ENCODE measurements around the gene EIF5.
"Not testable (repeated sequence)": the region's sequence is repeated elsewhere in the genome, so short reads cannot be mapped to it uniquely, and the experiment has no call there.

EIF5 gene

GRCh38 chr14:103348154-103348553 lies 14.1 kb downstream of the EIF5 start:
- TF ChIP-seq ZFX (IDR thresholded peaks at IDR 0.05; ENCODE audit: borderline replicate concordance) (no peak), CTCF (IDR thresholded peaks at IDR 0.05) (no peak)
- no peak overlapping the region for H3K27ac ChIP-seq

GRCh38 chr14:103349982-103350381 lies 15.9 kb downstream of the EIF5 start:
- no peak overlapping the region for H3K27ac ChIP-seq
- TF ChIP-seq ZFX (IDR thresholded peaks at IDR 0.05; ENCODE audit: borderline replicate concordance) (no peak), CTCF (IDR thresholded peaks at IDR 0.05) (no peak)

GRCh38 chr14:103353362-103353761 lies 19.3 kb downstream of the EIF5 start:
- no peak for TF ChIP-seq CTCF (IDR thresholded peaks at IDR 0.05)
- no peak for TF ChIP-seq ZFX (IDR thresholded peaks at IDR 0.05; ENCODE audit: borderline replicate concordance)
- H3K27ac ChIP-seq: no peak overlapping the region

- TF ChIP-seq ZFX (IDR thresholded peaks at IDR 0.05; ENCODE audit: borderline replicate concordance): no peak
- H3K27ac ChIP-seq: no peak overlapping the region
Measured at GRCh38 chr14:103354141-103354540, 20.1 kb downstream of the EIF5 start.

- H3K27ac ChIP-seq: no peak overlapping the region
- TF ChIP-seq CTCF (IDR thresholded peaks at IDR 0.05) (no peak), ZFX (IDR thresholded peaks at IDR 0.05; ENCODE audit: borderline replicate concordance) (no peak)
Measured at GRCh38 chr14:103356024-103356682, 22.1 kb downstream of the EIF5 start.

GRCh38 chr14:103357552-103357951 lies 23.5 kb downstream of the EIF5 start:
- H3K27ac ChIP-seq: not testable (repeated sequence)

GRCh38 chr14:103360548-103360947 lies 26.5 kb downstream of the EIF5 start:
- H3K27ac ChIP-seq: no peak overlapping the region
- TF ChIP-seq ZFX (IDR thresholded peaks at IDR 0.05; ENCODE audit: borderline replicate concordance) (no peak), CTCF (IDR thresholded peaks at IDR 0.05) (no peak)

- TF ChIP-seq CTCF (IDR thresholded peaks at IDR 0.05) (no peak), ZFX (IDR thresholded peaks at IDR 0.05; ENCODE audit: borderline replicate concordance) (no peak)
Measured at GRCh38 chr14:103361867-103362266, 27.8 kb downstream of the EIF5 start.

More at GRCh38 chr14:103361867-103362266, 27.8 kb downstream of the EIF5 start:
- no peak overlapping the region for H3K27ac ChIP-seq
